Stomach (tissue), 9 donors: ENCODE measurements around the gene TRAF3. TPM values are rescaled to one million over a fixed set of nuclear protein-coding genes. Genes with fewer than 3 reads are reported as not detected.

Experiments
- DNase-seq, 2 donors: peaks; one replicate each; pipeline versions ENCODE4 v3.0.0 to v3.0.0-alpha.2; 2013 to 2019
- H3K27ac ChIP-seq, 5 donors: fragments of 200-600 bp in 4 of 5; sonication (generic) in 4 of 5; one replicate each; pipeline ENCODE4 v1.5.1; 2013 to 2019; ENCODE audit warnings: mild to moderate bottlenecking in 1 of 5, moderate library complexity in 1 of 5
- H3K27me3 ChIP-seq, 3 donors: fragments of 200-600 bp; sonication (generic); one replicate each; pipeline ENCODE4 v1.5.1; 2017 to 2019; ENCODE audit warnings: mixed run types in 1 of 3
- H3K36me3 ChIP-seq, 4 donors: fragments of 200-600 bp; sonication (generic); 1 replicate in 3 of 4; 2 replicates in 1 of 4; pipeline ENCODE4 v1.5.1; 2016 to 2019
- H3K4me1 ChIP-seq, 4 donors: fragments of 200-600 bp; sonication (generic); one replicate each; pipeline ENCODE4 v1.5.1; 2016 to 2019
- H3K4me3 ChIP-seq, 4 donors: fragments of 200-600 bp; sonication (generic) in 3 of 4; one replicate each; pipeline ENCODE4 v1.5.1; 2016 to 2019; ENCODE audit warnings: mild to moderate bottlenecking in 1 of 4
- H3K9me3 ChIP-seq, 4 donors: fragments of 200-600 bp; sonication (generic); one replicate each; pipeline ENCODE4 v1.5.1; 2016 to 2019
- EP300 ChIP-seq: sonication (generic); formaldehyde crosslinking; IDR thresholded peaks from one replicate; pipeline ENCODE4 v1.6.1; 2017; ENCODE audit warnings: antibody characterized with exemption
- POLR2A ChIP-seq, 4 donors: fragments of 450-650 bp; IDR thresholded peaks; one replicate each; pipeline ENCODE4 v1.6.1; 2016; ENCODE audit warnings: antibody characterized with exemption in 4 of 4, control low read depth in 2 of 4, mild to moderate bottlenecking in 1 of 4, moderate library complexity in 1 of 4
- POLR2AphosphoS5 ChIP-seq, 3 donors: sonication (generic); formaldehyde crosslinking; IDR thresholded peaks; one replicate each; pipeline ENCODE4 v1.6.1; 2016; ENCODE audit warnings: antibody characterized with exemption in 3 of 3
- WGBS, 5 donors: extraction: QIAGEN DNeasy Blood & Tissue Kit in 3 of 5; methylation state at CpG; one replicate each; pipeline versions ENCODE4 v1.1.5 to v1.1.7; 2013 to 2018; 5-methylcytosine and 5-hydroxymethylcytosine counted together
- intact Hi-C: fragments of 100-400 bp; cut with DNase I; formaldehyde crosslinking; loops from one replicate; pipeline ENCODE4 v1.15.1; 2023; ENCODE audit warnings: low total_unique reads
- polyA plus RNA-seq, 3 donors: library from polyadenylated mRNA; stranded (reverse); fragments of 200-250 nt; gene quantifications; one replicate each; pipeline ENCODE4 v1.2.3, GENCODE V29; 2013
- total RNA-seq, 5 donors: library from RNA; depleted of rRNA; stranded (reverse); fragments of >200 nt; gene quantifications; one replicate each; pipeline versions ENCODE4 v1.1.0 to v1.2.3, GENCODE V29; 2014 to 2016
- TF ChIP-seq, protein P1 (sequence below), 7 experiments: fragments of 450-650 bp in 4 of 7; fragments of 200-600 bp in 3 of 7; sonication (generic) in 3 of 7; IDR thresholded peaks; one replicate each; pipeline ENCODE4 v1.5.1; 2016 to 2019; ENCODE audit warnings: antibody characterized with exemption in 7 of 7, control low read depth in 2 of 7, mild to moderate bottlenecking in 1 of 7
- donor health status: healthy with polysubstance abuse.
- donor health status: Bipolar disorder and iron deficiency.
- donor health status: healthy.

The TRAF3 gene
- total and polyA plus RNA-seq, 8 donors = 3.5 to 30.1 (median 6.3) TPM

DNA sequence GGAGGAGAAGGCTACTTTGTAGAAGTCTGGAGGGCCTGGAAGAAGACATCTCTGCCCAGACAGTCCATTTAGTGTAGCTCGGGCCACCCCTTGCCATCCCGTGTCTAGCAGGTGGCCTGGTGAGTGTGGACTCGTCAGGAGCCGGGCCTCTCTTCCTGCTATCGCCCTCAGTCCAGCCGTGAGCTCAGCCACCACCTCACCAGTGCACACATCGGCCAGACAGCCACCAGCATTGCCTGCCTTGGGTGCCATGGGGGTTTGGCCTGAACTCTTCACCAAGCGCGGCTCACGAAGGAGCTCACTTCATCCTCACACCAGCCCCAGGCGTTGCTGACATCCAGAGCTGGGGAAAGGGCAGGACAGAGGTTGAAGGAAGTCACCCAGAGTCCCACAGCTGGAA, 19.6 kb upstream of the TRAF3 start:
- no peaks in the 10 kb centered on the region for H3K36me3 ChIP-seq
- intact Hi-C loops = no loop called here
- no peak overlapping the region for H3K4me3 ChIP-seq
- WGBS, 5 donors = 85 to 91% (median 89%) methylated on average over 6 to 11 of the region's 11 CpGs
- peaks cover 0 to 9% (median 7%) of the 10 kb centered on the region in 4 donors for H3K4me1 ChIP-seq
- no peaks in the 10 kb centered on the region for H3K9me3 ChIP-seq
- TF ChIP-seq, protein P1, sequence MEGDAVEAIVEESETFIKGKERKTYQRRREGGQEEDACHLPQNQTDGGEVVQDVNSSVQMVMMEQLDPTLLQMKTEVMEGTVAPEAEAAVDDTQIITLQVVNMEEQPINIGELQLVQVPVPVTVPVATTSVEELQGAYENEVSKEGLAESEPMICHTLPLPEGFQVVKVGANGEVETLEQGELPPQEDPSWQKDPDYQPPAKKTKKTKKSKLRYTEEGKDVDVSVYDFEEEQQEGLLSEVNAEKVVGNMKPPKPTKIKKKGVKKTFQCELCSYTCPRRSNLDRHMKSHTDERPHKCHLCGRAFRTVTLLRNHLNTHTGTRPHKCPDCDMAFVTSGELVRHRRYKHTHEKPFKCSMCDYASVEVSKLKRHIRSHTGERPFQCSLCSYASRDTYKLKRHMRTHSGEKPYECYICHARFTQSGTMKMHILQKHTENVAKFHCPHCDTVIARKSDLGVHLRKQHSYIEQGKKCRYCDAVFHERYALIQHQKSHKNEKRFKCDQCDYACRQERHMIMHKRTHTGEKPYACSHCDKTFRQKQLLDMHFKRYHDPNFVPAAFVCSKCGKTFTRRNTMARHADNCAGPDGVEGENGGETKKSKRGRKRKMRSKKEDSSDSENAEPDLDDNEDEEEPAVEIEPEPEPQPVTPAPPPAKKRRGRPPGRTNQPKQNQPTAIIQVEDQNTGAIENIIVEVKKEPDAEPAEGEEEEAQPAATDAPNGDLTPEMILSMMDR (IDR thresholded peaks at IDR 0.05) = no peak
- TF ChIP-seq EP300 (no peak), POLR2A (IDR thresholded peaks at IDR 0.05) (no peak), POLR2AphosphoS5 (IDR thresholded peaks at IDR 0.05) (no peak)
- DNase-seq = no peak
- peaks cover 0 to 25% (median 0%) of the 10 kb centered on the region in 3 donors for H3K27me3 ChIP-seq
- no peak overlapping the region for H3K27ac ChIP-seq

DNA sequence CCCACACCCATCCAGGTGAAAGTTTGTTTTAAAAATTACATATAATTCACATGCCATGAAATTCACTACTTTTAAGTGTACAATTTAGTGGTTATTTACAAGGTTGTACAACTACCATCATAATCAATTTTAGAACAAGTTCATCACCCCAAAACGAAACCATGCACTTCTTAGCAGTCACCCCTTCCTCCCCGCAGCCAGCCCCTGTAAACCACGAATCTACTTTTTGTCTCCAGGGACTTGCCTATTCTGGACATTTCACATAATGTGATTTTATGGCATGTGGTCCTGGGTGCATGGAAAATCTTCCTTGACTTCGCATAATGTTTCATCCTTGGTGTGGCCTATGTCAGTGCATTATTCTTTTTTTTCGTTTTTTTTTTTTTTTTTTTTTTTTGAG, 19.2 kb upstream of the TRAF3 start:
- 82 to 93% (median 90%) methylated on average over 4 to 5 of the region's 5 CpGs for WGBS, 5 donors
- no peak for DNase-seq
- intact Hi-C loops = no loop called here
- no peak overlapping the region for H3K4me3 ChIP-seq
- H3K4me1 ChIP-seq = peaks cover 0 to 9% (median 7%) of the 10 kb centered on the region in 4 donors
- H3K27me3 ChIP-seq = peaks cover 0 to 25% (median 0%) of the 10 kb centered on the region in 3 donors
- H3K9me3 ChIP-seq = no peaks in the 10 kb centered on the region
- TF ChIP-seq POLR2A (IDR thresholded peaks at IDR 0.05) = no peak
- no peaks in the 10 kb centered on the region for H3K36me3 ChIP-seq
- no peak overlapping the region for H3K27ac ChIP-seq

DNA sequence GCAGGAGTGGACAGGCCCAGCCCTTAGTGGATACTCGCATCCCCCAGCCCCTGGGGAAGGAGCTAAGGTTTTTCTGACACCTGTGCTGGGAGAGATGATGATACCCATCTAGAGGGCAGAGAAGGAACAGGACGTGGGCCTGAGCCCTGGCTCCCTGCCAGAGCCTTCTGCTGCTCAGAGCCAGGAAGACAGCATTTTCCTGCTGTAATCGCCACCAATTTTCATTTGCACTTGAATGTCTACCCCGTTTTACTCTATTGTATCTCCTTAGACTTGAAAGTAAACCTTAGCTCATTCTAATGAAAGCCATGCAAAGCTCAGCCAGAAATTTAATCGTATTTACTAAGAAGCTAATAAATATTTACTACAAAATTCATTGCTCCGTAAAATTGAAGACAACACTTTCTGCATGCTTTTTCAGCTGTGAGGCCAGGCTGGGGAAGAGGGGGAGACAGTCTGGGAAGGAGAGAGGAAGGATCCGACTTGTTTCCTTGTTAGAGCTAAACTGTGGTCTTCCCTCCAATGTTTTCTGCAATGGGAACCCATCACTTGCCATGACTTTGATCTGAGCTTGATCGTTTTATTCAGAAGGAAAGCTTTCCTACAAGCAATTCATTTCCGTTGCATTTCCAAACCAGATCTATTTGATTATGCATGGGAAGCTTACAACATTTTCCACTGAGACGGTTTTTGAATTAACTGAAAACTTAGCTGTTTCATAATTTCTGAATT, 17.6 kb upstream of the TRAF3 start:
- 57 to 68% (median 60%) methylated on average over 10 of the region's 10 CpGs for WGBS, 5 donors
- Histone ChIP-seq H3K27ac (no peak overlapping the region), H3K4me3 (no peak overlapping the region), H3K4me1 (peaks cover 0 to 9% (median 7%) of the 10 kb centered on the region in 4 donors), H3K36me3 (no peaks in the 10 kb centered on the region), H3K9me3 (no peaks in the 10 kb centered on the region), H3K27me3 (peaks cover 0 to 25% (median 0%) of the 10 kb centered on the region in 3 donors)
- no peak for TF ChIP-seq POLR2AphosphoS5 (IDR thresholded peaks at IDR 0.05)
- no peak for TF ChIP-seq EP300
- TF ChIP-seq, protein P1 (IDR thresholded peaks at IDR 0.05) = no peak
- TF ChIP-seq POLR2A (IDR thresholded peaks at IDR 0.05) = no peak
- intact Hi-C loops = no loop called here
- DNase-seq = peak in 1 of 2 donors; percentile 50

DNA sequence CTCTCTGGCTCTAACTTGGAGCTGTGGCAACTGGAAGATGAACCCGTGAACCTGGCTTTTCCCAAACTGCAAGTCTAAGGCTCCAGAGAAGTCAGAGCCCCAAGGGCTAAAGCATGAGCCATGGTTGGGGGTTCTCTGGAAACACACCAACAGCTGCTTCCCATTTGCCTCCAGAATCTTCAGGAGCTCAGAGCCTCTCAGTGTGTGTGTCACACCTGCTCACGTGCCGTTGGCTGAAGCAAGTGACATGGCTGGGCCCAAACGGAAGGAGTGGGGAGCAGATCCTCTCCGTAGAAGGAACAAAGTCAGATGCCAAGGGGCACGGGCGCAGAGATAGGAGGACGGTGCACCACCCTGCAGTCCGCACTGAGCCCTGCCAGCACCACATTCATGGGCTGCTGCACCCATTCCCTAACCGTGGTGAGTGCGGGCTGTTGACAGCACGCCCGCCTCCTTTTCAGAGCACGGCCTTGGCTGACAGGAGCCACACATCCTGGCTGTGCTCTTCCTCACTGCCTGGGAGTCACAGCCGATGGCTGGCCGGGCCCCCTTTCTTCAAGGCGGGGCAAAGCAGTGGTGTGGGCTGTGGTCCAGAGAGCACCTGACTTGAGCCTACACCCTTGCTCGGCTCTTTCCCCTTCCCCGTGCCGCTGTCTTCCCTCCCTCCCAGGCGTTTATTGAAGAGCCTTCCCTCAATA, 16.6 kb upstream of the TRAF3 start:
- TF ChIP-seq EP300 (no peak), POLR2AphosphoS5 (IDR thresholded peaks at IDR 0.05) (no peak), POLR2A (IDR thresholded peaks at IDR 0.05) (no peak)
- TF ChIP-seq, protein P1 (IDR thresholded peaks at IDR 0.05) = no peak
- peaks cover 0 to 25% (median 0%) of the 10 kb centered on the region in 3 donors for H3K27me3 ChIP-seq
- peaks cover 0 to 9% (median 7%) of the 10 kb centered on the region in 4 donors for H3K4me1 ChIP-seq
- no peaks in the 10 kb centered on the region for H3K9me3 ChIP-seq
- H3K36me3 ChIP-seq = no peaks in the 10 kb centered on the region
- intact Hi-C loops = no loop called here
- 14 to 58% (median 35%) methylated on average over 15 to 21 of the region's 21 CpGs for WGBS, 5 donors
- no peak overlapping the region for H3K27ac ChIP-seq
- peak in 1 of 2 donors; percentile 43 for DNase-seq
- no peak overlapping the region for H3K4me3 ChIP-seq
